Vagina (tissue), 2 donors: ENCODE data around the gene BBS4. TPM values are rescaled to one million over a fixed set of nuclear protein-coding genes. Genes with fewer than 3 reads are reported as not detected.

Source experiments
- DNase-seq, 2 donors: peaks; one replicate each; pipeline ENCODE4 v3.0.0-alpha.2; 2017; ENCODE audit errors: extremely low spot score in 2 of 2
- H3K27ac ChIP-seq: fragments of 200-600 bp; sonication (generic); one replicate; pipeline ENCODE4 v1.5.1; 2019
- H3K27me3 ChIP-seq: fragments of 200-600 bp; sonication (generic); one replicate; pipeline ENCODE4 v1.5.1; 2019
- H3K36me3 ChIP-seq, 2 donors: fragments of 200-600 bp; sonication (generic); one replicate each; pipeline ENCODE4 v1.5.1; 2017 to 2019
- H3K4me1 ChIP-seq: fragments of 200-600 bp; sonication (generic); one replicate; pipeline ENCODE4 v1.5.1; 2019
- H3K4me3 ChIP-seq, 2 donors: fragments of 200-600 bp; sonication (generic); 1 replicate in 1 of 2; 2 replicates in 1 of 2; pipeline ENCODE4 v1.5.1; 2016 to 2019
- H3K9me3 ChIP-seq: fragments of 200-600 bp; sonication (generic); one replicate; pipeline ENCODE4 v1.5.1; 2019
- CTCF ChIP-seq, 3 experiments: fragments of 450-650 bp in 2 of 3; fragments of 200-600 bp in 1 of 3; sonication (generic) in 1 of 3; IDR thresholded peaks; one replicate each; pipeline ENCODE4 v1.5.1; 2017 to 2019; ENCODE audit warnings: antibody characterized with exemption in 3 of 3, mild to moderate bottlenecking in 2 of 3, moderate library complexity in 2 of 3
- POLR2A ChIP-seq, 2 donors: fragments of 450-650 bp; IDR thresholded peaks; one replicate each; pipeline ENCODE4 v1.6.1; 2017; ENCODE audit warnings: antibody characterized with exemption in 2 of 2, mild to moderate bottlenecking in 2 of 2, moderate library complexity in 2 of 2
- POLR2AphosphoS5 ChIP-seq, 2 donors: sonication (generic); formaldehyde crosslinking; IDR thresholded peaks; one replicate each; pipeline ENCODE4 v1.9.0; 2017; ENCODE audit warnings: antibody characterized with exemption in 2 of 2, mild to moderate bottlenecking in 2 of 2, low read depth in 1 of 2; ENCODE audit not compliant: insufficient read depth in 1 of 2
- intact Hi-C: fragments of 100-400 bp; cut with DNase I; formaldehyde crosslinking; loops from one replicate; pipeline ENCODE4 v1.15.1; 2023
- total RNA-seq: library from RNA; depleted of rRNA; stranded (reverse); fragments of >200 nt; gene quantifications from one replicate; pipeline ENCODE4 v1.2.3, GENCODE V29; 2016

Gene BBS4
- total RNA-seq, 1 donor from 2014 or later, result 37.1 TPM

DNA sequence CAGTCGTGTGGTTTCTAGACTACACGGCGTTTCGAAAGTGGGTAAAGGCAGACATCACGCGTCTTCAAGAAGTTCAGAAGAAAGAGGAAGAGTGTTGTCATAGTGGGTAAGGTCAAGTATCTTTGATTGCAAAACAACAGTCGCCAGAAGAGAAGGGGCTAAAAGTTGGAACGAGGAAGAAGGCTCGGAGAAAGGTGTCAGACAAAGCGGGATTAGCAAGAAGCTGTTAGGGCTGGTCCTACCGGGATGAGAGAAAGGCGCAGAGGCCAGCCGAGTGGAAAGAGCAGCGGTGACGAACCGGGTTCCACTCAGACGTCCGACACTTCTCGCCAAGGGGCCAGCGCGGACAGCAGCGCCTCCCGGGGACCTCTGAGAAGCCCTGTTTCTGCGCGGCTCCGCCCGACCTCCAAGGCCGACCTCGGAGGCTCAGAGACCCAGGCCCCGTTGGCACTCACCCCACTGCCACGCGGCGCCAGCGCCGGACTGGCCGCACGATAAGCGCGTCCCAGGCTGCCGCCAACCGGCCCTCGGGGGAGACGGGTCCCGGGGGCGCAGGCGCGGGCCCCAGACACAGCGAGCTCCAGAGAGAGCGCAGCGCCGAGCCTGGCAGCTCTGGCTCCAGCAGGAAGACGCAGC lies 97.1 kb downstream of the BBS4 start:
- no peak for TF ChIP-seq POLR2AphosphoS5 (IDR thresholded peaks at IDR 0.05; ENCODE audit: insufficient read depth in 1 of 2, low read depth in 1 of 2)
- no peak for TF ChIP-seq POLR2A (IDR thresholded peaks at IDR 0.05)
- no peak for TF ChIP-seq CTCF (IDR thresholded peaks at IDR 0.05)
- no peaks in the 10 kb centered on the region for H3K9me3 ChIP-seq
- intact Hi-C loops, result no loop called here
- no peaks in the 10 kb centered on the region for H3K27me3 ChIP-seq
- H3K36me3 ChIP-seq, result peaks cover 0 to 6% of the 10 kb centered on the region in 2 donors
- H3K4me3 ChIP-seq, result peak overlapping the region; percentile 76 to 82
- no peak for DNase-seq
- peaks cover 42% of the 10 kb centered on the region for H3K4me1 ChIP-seq
- peak overlapping the region; percentile 89 for H3K27ac ChIP-seq

- no peaks in the 10 kb centered on the region for H3K27me3 ChIP-seq
- H3K4me3 ChIP-seq, result peak within 1 kb of the TSS; percentile 76 to 82
- peak in 1 of 2 donors; percentile 94 for DNase-seq
- H3K27ac ChIP-seq, result peak within 1 kb of the TSS; percentile 89
- H3K4me1 ChIP-seq, result peaks cover 42% of the 10 kb centered on the region
- peaks cover 0 to 6% of the 10 kb centered on the region in 2 donors for H3K36me3 ChIP-seq
- peak in 1 of 2 donors; percentile 58 for TF ChIP-seq POLR2A (IDR thresholded peaks at IDR 0.05)
- TF ChIP-seq CTCF (IDR thresholded peaks at IDR 0.05), result peak; percentile 2 to 55 (median 47)
- TF ChIP-seq POLR2AphosphoS5 (IDR thresholded peaks at IDR 0.05; ENCODE audit: insufficient read depth in 1 of 2, low read depth in 1 of 2), result peak; percentile 79 to 98
- H3K9me3 ChIP-seq, result no peaks in the 10 kb centered on the region
- intact Hi-C loops, result no loop called here
These were observed 97.8 kb downstream of the BBS4 start, which contains the start of gene ADPGK for GRCh38 chr15:72783640-72784455. Gene ADPGK (minus strand): TSS chr15:72783758. CDS start chr15:72783691, 67 bp downstream.

- Histone ChIP-seq H3K27me3 (no peaks in the 10 kb centered on the region), H3K36me3 (peaks cover 0 to 4% of the 10 kb centered on the region in 2 donors), H3K4me1 (peaks cover 42% of the 10 kb centered on the region), H3K9me3 (no peaks in the 10 kb centered on the region), H3K27ac (peak overlapping the region; percentile 89), H3K4me3 (peak overlapping the region; percentile 76 to 82)
- intact Hi-C loops, result no loop called here
- TF ChIP-seq POLR2A (IDR thresholded peaks at IDR 0.05), result no peak
- TF ChIP-seq CTCF (IDR thresholded peaks at IDR 0.05), result peak in 2 of 3 experiments; percentile 0 to 6
- DNase-seq, result no peak
These were observed 98.5 kb downstream of the BBS4 start for GRCh38 chr15:72784456-72784876.

- H3K9me3 ChIP-seq, result no peaks in the 10 kb centered on the region
- no peaks in the 10 kb centered on the region for H3K36me3 ChIP-seq
- no peak for DNase-seq
- no peaks in the 10 kb centered on the region for H3K27me3 ChIP-seq
- peak overlapping the region; percentile 89 for H3K27ac ChIP-seq
- intact Hi-C loops, result no loop called here
- no peak overlapping the region for H3K4me3 ChIP-seq
- peaks cover 34% of the 10 kb centered on the region for H3K4me1 ChIP-seq
- no peak for TF ChIP-seq POLR2AphosphoS5 (IDR thresholded peaks at IDR 0.05; ENCODE audit: insufficient read depth in 1 of 2, low read depth in 1 of 2)
- TF ChIP-seq POLR2A (IDR thresholded peaks at IDR 0.05), result no peak
- TF ChIP-seq CTCF (IDR thresholded peaks at IDR 0.05), result no peak
These were observed 99.4 kb downstream of the BBS4 start for GRCh38 chr15:72785432-72785831.
